HepG2 (cell line): ENCODE measurements around the gene SLC13A5. TPM values are rescaled to one million over a fixed set of nuclear protein-coding genes. Genes with fewer than 3 reads are reported as not detected.

Source experiments
- FOXM1 ChIP-seq: sonication (generic); formaldehyde crosslinking; IDR thresholded peaks from 2 replicates; pipeline ENCODE4 v1.5.0; 2020; ENCODE audit warnings: missing genetic modification reagents
- GATA4 ChIP-seq: sonication (generic); IDR thresholded peaks from 2 replicates; pipeline ENCODE4 v1.6.1; 2016; ENCODE audit warnings: antibody characterized with exemption, low read depth, borderline replicate concordance
- HOXA3 ChIP-seq: sonication (generic); formaldehyde crosslinking; IDR thresholded peaks from 2 replicates; pipeline ENCODE4 v1.5.0; 2020; ENCODE audit warnings: missing genetic modification reagents
- IRF2 ChIP-seq: IDR thresholded peaks from 2 replicates; pipeline ENCODE4 v1.6.1; 2018; ENCODE audit warnings: missing genetic modification reagents, missing compliant biosample characterization
- MIER3 ChIP-seq: IDR thresholded peaks from 2 replicates; pipeline ENCODE4 v1.6.1; 2016; ENCODE audit warnings: missing compliant biosample characterization, borderline replicate concordance
- ZC3H13 ChIP-seq: sonication (generic); formaldehyde crosslinking; IDR thresholded peaks from 2 replicates; pipeline ENCODE4 v1.8.1; 2023; ENCODE audit warnings: mild to moderate bottlenecking, missing genetic modification reagents, moderate library complexity
- ZNF30 ChIP-seq: sonication (generic); formaldehyde crosslinking; IDR thresholded peaks from 2 replicates; pipeline ENCODE4 v1.5.0; 2020; ENCODE audit warnings: mild to moderate bottlenecking, missing genetic modification reagents
- ZNF337 ChIP-seq: sonication (generic); formaldehyde crosslinking; IDR thresholded peaks from 2 replicates; pipeline ENCODE4 v1.5.1; 2020; ENCODE audit warnings: missing genetic modification reagents, low read depth, mild to moderate bottlenecking, borderline replicate concordance
- ZNF562 ChIP-seq: sonication (generic); formaldehyde crosslinking; IDR thresholded peaks from 2 replicates; pipeline ENCODE4 v1.8.0; 2022; ENCODE audit warnings: missing genetic modification reagents, borderline replicate concordance
- polyA plus RNA-seq, 8 experiments: library from polyadenylated mRNA; depleted of rRNA in 3 of 8; stranded (reverse) in 7 of 8; unstranded in 1 of 8; fragments of >200 nt; fragmentation: Illumina TruSeq in 4 of 8; extraction: Trizol in 4 of 8; gene quantifications; 2 replicates each; pipeline versions ENCODE4 v1.2.1 to v1.2.3, GENCODE V29; 2011 to 2016; ENCODE audit warnings: low read depth in 4 of 8, missing spikeins in 1 of 8, mixed read lengths in 1 of 8; ENCODE audit not compliant: insufficient read depth in 1 of 8
- total RNA-seq, 5 experiments: library from RNA; depleted of rRNA; stranded (reverse); fragments of >200 nt; fragmentation: Illumina TruSeq; extraction: Trizol; gene quantifications; 2 replicates each; pipeline ENCODE4 v1.2.3, GENCODE V29; 2016; ENCODE audit warnings: low read depth in 1 of 5
- TF ChIP-seq, protein P1 (sequence below), 2 experiments: sonication (generic) in 1 of 2; formaldehyde crosslinking in 1 of 2; IDR thresholded peaks; 2 replicates each; pipeline versions ENCODE4 v1.6.1 to v1.9.0; 2014 to 2022; ENCODE audit warnings: antibody characterized with exemption in 1 of 2, borderline replicate concordance in 1 of 2, inconsistent platforms in 1 of 2, low read depth in 1 of 2, missing genetic modification reagents in 1 of 2
- TF ChIP-seq, protein P2 (sequence below): sonication (generic); formaldehyde crosslinking; IDR thresholded peaks from 2 replicates; pipeline ENCODE4 v1.4.0; 2020; ENCODE audit warnings: mild to moderate bottlenecking, low read depth, missing genetic modification reagents
- TF ChIP-seq, protein P3 (sequence below): sonication (generic); formaldehyde crosslinking; IDR thresholded peaks from 2 replicates; pipeline ENCODE4 v1.5.1; 2020; ENCODE audit warnings: mild to moderate bottlenecking, missing genetic modification reagents, borderline replicate concordance
- TF ChIP-seq, protein P4 (sequence below): sonication (generic); formaldehyde crosslinking; IDR thresholded peaks from 2 replicates; pipeline ENCODE4 v1.4.0; 2020; ENCODE audit warnings: missing genetic modification reagents

Gene SLC13A5
- total and polyA plus RNA-seq, 2 of the 13 experiments (the other 11 are each of a cell fraction or from before 2014, with no cell fraction given) = 42.8 to 310 TPM

DNA sequence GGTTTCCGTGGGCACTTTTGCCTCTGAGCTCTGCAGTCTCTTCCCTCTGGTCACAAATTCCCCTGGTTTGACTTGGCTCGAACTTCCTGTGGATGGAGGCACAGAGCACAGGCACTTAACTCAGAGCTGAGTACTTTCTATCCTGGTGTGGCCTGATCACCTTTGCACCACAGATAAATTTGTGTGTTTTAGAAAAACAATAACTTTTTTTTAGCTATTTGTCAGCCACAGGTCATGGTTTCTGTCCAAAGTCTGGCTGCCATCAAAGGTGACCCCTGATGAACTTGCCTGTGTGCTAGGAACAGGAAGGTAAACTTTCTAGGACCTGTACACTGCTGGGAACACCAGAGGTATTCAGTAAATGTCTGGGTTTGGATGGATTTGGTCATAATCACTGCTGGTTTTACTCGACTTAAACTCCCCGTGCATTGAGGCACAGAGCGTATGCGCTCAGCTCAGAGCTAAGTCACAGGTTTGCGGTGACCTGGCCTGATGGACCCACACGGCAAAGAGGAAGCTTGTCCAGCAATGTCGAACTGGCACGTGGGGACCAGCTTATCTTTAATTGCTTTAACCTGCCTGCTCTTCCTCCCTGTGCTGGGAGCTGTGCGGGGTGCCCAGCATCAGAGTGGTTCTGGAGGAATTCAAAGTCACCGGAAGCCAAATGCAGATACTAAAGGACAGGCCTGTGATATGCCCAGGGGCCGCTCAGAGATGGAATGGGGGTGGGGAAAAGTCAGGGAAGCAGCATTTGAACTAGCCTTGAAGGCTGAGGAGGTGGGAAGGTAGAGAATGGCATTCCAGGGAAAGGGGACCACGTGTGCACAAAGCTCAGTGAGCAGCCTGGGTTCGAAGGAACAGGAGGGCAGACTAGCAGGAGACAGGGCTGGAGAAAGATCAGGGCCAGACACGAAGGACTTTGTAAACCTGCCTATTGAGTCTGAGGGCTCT, 12.9 kb downstream of the SLC13A5 start (continued):
- TF ChIP-seq, protein P1, sequence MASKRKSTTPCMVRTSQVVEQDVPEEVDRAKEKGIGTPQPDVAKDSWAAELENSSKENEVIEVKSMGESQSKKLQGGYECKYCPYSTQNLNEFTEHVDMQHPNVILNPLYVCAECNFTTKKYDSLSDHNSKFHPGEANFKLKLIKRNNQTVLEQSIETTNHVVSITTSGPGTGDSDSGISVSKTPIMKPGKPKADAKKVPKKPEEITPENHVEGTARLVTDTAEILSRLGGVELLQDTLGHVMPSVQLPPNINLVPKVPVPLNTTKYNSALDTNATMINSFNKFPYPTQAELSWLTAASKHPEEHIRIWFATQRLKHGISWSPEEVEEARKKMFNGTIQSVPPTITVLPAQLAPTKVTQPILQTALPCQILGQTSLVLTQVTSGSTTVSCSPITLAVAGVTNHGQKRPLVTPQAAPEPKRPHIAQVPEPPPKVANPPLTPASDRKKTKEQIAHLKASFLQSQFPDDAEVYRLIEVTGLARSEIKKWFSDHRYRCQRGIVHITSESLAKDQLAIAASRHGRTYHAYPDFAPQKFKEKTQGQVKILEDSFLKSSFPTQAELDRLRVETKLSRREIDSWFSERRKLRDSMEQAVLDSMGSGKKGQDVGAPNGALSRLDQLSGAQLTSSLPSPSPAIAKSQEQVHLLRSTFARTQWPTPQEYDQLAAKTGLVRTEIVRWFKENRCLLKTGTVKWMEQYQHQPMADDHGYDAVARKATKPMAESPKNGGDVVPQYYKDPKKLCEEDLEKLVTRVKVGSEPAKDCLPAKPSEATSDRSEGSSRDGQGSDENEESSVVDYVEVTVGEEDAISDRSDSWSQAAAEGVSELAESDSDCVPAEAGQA (IDR thresholded peaks at IDR 0.05; ENCODE audit: low read depth) = peak; percentile 3; the same call in 1 of the 2 replicates
- TF ChIP-seq, protein P1 (CRISPR knock-in tag; IDR thresholded peaks at IDR 0.05; ENCODE audit: borderline replicate concordance) = no peak
- TF ChIP-seq FOXM1 (no peak), GATA4 (peak; percentile 92; the same call in 1 of the 2 replicates), HOXA3 (CRISPR knock-in tag) (peak; percentile 85), ZNF337 (CRISPR knock-in tag) (peak; percentile 66; the same call in 1 of the 2 replicates), MIER3 (CRISPR knock-in tag) (peak; percentile 92; the same call in 1 of the 2 replicates), IRF2 (CRISPR knock-in tag) (peak; percentile 82; the same call in 1 of the 2 replicates), ZNF562 (CRISPR knock-in tag) (no peak), ZNF30 (no peak), ZC3H13 (0 out of 2 replicates have a peak, but pooled peaks have one; percentile 59)
- TF ChIP-seq, protein P2, sequence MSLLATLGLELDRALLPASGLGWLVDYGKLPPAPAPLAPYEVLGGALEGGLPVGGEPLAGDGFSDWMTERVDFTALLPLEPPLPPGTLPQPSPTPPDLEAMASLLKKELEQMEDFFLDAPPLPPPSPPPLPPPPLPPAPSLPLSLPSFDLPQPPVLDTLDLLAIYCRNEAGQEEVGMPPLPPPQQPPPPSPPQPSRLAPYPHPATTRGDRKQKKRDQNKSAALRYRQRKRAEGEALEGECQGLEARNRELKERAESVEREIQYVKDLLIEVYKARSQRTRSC (CRISPR knock-in tag) = 0 out of 2 replicates have a peak, but pooled peaks have one; percentile 43
- TF ChIP-seq, protein P3, sequence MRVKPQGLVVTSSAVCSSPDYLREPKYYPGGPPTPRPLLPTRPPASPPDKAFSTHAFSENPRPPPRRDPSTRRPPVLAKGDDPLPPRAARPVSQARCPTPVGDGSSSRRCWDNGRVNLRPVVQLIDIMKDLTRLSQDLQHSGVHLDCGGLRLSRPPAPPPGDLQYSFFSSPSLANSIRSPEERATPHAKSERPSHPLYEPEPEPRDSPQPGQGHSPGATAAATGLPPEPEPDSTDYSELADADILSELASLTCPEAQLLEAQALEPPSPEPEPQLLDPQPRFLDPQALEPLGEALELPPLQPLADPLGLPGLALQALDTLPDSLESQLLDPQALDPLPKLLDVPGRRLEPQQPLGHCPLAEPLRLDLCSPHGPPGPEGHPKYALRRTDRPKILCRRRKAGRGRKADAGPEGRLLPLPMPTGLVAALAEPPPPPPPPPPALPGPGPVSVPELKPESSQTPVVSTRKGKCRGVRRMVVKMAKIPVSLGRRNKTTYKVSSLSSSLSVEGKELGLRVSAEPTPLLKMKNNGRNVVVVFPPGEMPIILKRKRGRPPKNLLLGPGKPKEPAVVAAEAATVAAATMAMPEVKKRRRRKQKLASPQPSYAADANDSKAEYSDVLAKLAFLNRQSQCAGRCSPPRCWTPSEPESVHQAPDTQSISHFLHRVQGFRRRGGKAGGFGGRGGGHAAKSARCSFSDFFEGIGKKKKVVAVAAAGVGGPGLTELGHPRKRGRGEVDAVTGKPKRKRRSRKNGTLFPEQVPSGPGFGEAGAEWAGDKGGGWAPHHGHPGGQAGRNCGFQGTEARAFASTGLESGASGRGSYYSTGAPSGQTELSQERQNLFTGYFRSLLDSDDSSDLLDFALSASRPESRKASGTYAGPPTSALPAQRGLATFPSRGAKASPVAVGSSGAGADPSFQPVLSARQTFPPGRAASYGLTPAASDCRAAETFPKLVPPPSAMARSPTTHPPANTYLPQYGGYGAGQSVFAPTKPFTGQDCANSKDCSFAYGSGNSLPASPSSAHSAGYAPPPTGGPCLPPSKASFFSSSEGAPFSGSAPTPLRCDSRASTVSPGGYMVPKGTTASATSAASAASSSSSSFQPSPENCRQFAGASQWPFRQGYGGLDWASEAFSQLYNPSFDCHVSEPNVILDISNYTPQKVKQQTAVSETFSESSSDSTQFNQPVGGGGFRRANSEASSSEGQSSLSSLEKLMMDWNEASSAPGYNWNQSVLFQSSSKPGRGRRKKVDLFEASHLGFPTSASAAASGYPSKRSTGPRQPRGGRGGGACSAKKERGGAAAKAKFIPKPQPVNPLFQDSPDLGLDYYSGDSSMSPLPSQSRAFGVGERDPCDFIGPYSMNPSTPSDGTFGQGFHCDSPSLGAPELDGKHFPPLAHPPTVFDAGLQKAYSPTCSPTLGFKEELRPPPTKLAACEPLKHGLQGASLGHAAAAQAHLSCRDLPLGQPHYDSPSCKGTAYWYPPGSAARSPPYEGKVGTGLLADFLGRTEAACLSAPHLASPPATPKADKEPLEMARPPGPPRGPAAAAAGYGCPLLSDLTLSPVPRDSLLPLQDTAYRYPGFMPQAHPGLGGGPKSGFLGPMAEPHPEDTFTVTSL (CRISPR knock-in tag) = peak; percentile 95; the same call in 1 of the 2 replicates
- TF ChIP-seq, protein P4, sequence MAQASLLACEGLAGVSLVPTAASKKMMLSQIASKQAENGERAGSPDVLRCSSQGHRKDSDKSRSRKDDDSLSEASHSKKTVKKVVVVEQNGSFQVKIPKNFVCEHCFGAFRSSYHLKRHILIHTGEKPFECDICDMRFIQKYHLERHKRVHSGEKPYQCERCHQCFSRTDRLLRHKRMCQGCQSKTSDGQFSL (CRISPR knock-in tag) = 0 out of 2 replicates have a peak, but pooled peaks have one; percentile 18
